Activated CD8-positive, alpha-beta memory T cell treated with anti-CD3 and anti-CD28 coated beads for 1 hour (primary cell): Measurements from ENCODE around the gene AMOTL2.
A peak's percentile ranks its signal among the peaks of the same experiment; 100 is the strongest.

Source experiments
- DNase-seq, 2 donors: peaks; one replicate each; pipeline ENCODE4 v3.0.0-alpha.2; 2020; ENCODE audit warnings: low read depth in 1 of 2; ENCODE audit errors: extremely low read depth in 1 of 2

The AMOTL2 gene

DNA sequence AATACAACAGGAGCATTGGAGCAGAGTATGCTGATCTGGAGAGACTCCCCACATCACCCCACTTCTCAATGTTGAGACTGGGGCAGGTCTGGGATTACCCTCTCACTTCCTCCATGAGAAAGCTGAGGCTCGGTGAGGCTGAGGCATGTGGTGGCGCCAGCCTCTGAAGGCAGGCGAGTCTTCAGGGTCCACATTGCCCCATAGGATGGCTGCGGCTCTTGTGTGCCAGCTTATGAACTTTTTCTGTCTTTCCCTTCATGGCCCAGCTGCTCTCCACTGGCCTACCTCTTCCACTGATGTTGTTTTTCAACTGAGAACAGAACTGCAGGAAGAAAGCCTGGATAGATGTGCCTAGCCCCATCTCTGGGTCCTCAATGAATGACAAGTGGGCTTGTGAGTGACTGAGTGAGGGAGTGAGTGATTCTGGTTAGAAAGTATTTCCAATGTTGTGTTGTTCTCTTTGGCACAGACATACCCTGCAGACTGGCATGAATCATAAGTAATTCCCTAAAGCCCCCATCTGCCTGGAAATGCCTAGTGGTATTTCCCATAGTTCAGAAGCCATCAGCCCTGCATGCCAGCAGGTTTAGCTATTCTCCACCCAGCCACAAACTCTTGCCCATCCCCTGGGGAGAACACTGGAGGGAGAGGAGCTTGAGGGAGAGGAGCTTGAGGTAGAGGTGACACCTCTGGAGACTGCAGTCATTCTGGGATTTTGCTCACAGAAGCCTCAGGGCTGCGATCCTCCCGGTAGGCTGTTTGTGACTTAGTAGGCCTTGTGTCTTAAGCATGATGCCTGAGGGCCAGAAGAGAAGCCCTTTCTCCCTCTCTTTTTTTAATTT, 56.9 kb downstream of the AMOTL2 start:
- no peak for DNase-seq

- DNase-seq, result no peak
Observed at GRCh38 chr3:134315286-134316106, 58.8 kb downstream of the AMOTL2 start.

- DNase-seq, result no peak
Observed at GRCh38 chr3:134314588-134315285, 59.5 kb downstream of the AMOTL2 start.

GRCh38 chr3:134313847-134314587, 60.2 kb downstream of the AMOTL2 start:
- no peak for DNase-seq

GRCh38 chr3:134312873-134313846, 61.1 kb downstream of the AMOTL2 start:
- no peak for DNase-seq

- DNase-seq, result no peak
Observed at GRCh38 chr3:134312072-134312872, 62.0 kb downstream of the AMOTL2 start.

- no peak for DNase-seq
Observed at GRCh38 chr3:134311693-134312071, 62.6 kb downstream of the AMOTL2 start.

DNA sequence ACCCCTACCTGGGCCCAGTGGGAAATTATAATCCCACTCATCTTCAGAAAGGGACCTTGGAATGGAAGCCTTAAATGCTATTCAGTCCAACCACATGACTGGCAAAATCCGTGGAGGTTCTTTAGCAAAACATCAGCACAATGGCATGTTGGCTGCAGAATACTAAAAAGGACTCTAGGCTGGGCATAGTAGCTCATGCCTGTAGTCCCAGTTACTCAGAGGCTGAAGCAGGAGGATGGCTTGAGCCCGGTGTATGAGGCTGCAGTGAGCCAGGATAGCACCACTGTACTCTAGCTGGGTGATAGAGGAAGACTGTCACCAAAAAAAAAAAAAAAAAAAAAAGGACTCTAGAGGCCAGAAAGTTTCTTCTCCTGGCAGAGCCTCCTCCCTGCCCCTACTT, 63.0 kb downstream of the AMOTL2 start:
- no peak for DNase-seq

DNA sequence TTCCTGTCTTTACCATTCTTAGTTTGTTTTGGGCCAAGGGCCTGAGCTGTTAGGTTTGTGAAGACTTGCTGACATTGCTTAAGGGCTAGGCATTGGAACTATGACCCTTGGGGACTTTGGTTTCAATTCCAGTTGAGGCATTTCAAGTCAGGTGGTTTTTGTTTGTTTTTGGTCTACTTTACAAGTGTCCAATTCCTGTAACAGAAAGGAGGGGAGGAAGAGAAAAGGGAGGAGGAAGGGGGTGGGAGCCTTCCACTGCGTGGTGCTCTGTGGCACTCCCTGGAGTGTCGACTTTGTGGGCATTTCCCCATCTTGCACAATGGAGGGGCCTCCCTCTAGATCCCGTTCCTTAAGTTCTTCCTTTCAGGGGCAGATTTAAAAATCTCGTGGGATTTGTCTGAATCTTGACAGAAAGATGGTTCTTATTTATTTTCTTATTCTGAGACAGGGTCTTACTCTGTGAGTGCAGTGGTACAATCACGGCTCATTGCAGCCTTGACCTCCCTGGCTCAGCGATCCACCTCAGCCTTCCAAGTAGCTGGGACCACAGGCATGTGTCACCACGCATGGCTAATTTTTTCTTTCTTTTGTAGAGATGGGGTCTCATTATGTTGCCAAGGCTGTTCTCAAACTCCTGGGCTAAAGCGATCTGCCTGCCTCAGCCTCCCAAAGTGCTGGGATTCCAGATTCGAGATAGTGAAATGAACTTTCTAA, 64.1 kb downstream of the AMOTL2 start:
- no peak for DNase-seq

- peak; percentile 44 to 51 for DNase-seq
Observed at GRCh38 chr3:134308350-134308891, 65.8 kb downstream of the AMOTL2 start.

GRCh38 chr3:134307425-134307824, 66.8 kb downstream of the AMOTL2 start:
- no peak for DNase-seq

DNA sequence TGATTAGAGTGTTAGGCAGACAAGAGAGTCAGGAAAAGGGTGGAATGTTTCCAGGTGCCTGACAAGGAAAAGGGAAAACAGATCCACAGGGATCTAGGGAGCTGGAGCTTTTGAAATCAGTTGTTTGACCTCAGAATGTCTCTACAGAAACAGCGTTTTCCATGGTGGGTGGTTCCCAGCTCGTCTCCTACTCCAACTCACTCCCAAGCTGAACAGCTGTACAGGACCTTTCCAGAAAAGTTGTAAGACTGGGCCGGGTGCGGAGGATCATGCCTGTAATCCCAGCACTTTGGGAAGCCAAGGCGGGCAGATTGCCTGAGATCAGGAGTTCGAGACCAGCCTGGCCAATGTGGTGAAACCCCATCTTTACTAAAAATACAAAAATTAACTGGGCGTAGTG, 67.9 kb downstream of the AMOTL2 start:
- DNase-seq, result no peak
